ENCODE results near the gene FAM234A.

Gene FAM234A

DNA sequence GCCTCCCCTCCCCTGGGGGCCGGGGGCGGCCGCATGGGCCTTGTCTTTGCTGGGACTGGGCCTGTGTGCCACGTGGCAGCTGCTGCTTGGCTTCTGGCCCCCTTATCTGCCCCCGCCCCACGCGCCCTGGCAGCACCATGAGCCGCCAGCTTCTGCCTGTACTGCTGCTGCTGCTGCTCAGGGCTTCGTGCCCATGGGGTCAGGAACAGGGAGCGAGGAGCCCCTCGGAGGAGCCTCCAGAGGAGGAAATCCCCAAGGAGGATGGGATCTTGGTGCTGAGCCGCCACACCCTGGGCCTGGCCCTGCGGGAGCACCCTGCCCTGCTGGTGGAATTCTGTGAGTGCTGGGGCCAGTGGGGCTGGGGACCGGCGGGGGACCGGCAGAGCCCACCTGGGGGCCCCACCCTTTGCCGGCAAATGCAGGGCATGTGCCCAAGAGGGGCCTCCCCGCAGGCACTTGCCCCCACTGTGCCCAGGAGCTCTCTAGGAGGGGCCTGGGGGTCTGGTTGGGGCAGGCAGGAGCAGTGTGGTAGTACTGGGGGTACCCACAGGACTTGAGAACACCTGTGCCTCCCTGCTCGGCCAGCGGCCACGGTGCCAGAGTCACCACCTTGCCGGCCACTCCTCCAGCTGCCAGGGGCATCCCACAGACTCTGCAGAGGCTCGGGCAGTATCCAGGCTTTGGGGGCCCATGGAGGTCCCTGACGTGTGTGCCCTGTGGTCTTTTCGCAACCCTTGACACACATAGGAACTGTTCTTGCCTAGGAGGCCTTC lies 48.6 kb downstream of the FAM234A start, which contains the start of gene PDIA2:
PDIA2 (plus strand) TSS at position 132 of the 773 bp plus-strand sequence; CDS start at position 138, 6 bp downstream.
- DNase-seq: no peak

DNA sequence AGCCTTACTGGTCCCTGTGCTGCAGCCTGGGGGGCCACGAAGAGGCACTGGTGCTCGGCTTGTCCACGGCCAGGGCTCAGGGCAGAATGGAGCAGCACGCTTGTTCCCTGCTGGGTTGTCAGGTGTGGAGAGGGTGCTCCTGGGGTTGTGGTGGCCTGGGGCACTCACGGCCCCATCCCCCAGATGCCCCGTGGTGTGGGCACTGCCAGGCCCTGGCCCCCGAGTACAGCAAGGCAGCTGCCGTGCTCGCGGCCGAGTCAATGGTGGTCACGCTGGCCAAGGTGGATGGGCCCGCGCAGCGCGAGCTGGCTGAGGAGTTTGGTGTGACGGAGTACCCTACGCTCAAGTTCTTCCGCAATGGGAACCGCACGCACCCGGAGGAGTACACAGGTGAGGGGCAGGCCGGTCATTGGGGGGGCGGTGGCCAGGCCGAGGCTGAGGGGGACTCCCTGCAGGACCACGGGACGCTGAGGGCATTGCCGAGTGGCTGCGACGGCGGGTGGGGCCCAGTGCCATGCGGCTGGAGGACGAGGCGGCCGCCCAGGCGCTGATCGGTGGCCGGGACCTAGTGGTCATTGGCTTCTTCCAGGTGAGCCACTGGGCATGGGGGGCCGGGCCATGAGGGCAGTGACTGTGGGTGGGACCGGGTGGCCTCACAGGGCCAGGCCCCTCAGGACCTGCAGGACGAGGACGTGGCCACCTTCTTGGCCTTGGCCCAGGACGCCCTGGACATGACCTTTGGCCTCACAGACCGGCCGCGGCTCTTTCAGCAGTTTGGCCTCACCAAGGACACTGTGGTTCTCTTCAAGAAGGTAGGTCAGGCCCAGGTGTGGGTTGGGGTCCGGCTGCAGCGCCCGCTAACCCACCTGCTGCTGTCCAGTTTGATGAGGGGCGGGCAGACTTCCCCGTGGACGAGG lies 49.8 kb downstream of the FAM234A start:
- DNase-seq: no peak

DNA sequence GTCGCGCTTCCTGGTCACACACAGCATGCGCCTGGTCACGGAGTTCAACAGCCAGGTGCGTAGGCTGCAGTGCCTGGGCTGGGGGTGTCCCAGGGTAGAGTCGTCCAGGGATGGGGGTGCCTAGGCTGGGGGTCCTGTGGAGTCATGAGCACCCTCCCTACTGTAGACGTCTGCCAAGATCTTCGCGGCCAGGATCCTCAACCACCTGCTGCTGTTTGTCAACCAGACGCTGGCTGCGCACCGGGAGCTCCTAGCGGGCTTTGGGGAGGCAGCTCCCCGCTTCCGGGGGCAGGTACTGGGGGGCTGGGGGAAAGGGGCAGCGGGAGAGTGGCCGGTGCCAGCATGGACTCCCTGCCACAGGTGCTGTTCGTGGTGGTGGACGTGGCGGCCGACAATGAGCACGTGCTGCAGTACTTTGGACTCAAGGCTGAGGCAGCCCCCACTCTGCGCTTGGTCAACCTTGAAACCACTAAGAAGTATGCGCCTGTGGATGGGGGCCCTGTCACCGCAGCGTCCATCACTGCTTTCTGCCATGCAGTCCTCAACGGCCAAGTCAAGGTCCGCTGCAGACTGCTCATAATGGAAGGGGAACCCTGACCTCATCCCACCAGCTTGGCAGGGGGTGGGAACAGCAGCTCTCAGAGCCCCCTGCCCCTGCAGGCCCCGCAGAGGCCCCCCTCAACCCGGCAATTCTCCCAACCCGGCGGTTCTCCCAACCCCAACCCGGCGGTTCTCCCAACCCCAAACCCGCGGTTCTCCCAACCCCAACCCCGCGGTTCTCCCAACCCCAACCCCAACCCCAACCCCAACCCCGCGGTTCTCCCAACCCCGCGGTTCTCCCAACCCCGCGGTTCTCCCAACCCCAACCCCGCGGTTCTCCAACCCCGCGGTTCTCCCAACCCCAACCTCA lies 50.8 kb downstream of the FAM234A start:
- no peak for DNase-seq

DNA sequence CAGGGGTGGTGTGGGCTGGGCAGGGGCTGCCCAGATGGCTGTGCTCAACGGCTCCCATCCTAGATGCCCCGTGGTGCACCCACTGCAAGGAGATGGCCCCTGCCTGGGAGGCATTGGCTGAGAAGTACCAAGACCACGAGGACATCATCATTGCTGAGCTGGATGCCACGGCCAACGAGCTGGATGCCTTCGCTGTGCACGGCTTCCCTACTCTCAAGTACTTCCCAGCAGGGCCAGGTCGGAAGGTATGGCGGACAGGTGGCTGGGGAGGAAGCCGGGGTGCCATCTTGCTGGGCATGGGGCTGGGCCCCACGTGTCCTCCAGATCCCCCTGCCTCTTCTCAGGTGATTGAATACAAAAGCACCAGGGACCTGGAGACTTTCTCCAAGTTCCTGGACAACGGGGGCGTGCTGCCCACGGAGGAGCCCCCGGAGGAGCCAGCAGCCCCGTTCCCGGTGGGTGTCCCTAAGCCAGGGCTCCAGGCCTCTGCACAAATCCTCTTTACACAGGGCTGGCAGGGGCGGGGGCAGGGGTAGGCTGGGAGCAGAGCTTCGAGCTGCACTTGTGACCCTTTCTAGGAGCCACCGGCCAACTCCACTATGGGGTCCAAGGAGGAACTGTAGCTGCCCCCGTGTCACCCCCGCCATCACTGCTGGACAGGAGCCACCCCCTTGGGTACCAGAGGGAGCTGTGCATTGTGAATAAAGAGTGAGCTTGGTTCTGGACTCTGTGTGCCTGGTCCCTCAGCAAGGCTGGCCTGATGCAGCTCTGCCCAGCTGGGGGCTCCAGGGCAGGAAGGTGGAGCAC lies 52.1 kb downstream of the FAM234A start:
- no peak for DNase-seq

DNA sequence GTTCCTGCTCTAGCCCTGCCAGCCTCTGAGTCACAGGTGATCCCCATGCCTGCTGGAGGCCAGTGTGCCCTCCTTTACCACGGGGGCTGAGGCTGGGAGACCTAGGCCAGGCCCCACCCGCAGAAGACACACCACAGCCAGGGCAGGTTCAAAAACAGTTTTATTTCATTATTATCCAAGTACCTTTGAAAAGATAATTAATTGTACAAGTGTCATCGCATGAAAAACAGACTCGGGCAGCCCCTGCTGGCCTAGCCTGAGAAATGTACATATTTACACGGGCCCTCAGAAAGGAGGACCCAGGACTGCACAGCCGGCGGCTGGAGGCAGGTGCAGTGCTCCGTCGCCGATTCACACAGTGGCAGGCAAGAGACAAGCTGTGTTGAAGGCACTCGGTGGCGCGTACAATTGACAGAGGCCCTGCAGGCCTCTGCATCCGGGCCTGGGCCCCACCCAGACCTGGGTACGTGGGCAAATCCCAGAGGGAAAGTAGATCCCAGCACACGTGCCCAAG lies 52.7 kb downstream of the FAM234A start:
- DNase-seq: peak; percentile 33

DNA sequence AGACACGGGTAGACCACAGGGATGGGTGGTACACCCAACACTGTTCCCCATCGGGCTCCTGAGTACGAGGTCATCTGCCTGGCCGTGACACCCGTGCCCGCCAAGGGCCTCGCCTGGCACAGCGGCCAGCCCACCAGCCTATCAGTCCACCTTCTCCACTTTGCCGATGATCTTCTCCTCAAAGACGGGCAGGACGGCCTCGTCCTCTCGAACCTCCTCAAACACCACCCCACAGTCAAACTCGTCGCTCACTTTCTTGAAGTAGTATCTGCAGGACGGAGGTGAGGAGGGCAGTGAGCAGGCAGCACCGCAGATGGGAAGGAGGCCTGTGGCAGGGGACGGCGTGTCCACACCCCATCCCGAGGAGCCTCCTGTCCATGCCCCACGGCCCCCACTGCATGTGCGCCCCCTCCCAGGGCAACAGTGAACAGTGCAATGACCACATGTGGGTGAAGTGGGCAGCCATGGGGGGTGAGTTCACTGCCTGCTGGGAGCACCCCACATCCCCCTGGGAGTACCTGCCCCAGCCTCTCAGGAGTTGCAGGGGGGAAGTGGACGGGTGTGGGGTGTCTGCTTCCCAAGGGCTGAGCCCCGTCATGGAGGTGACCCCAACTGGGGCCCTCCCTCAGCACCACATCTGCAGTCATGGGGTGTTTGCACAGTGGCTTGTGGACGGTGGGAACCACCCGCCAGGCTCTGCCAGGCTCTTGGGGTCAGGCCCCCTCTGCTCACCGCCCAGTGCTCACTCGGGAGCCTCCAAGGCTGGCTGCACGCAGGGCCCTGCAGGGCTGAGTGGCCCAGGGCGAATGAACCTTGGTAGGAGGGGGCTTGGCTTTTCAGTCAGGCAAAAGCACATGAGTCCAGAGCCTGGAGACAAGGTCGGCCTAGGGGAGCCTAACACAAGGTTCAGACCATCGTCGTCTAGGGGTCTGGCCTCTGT lies 53.6 kb downstream of the FAM234A start:
- DNase-seq: no peak

DNA sequence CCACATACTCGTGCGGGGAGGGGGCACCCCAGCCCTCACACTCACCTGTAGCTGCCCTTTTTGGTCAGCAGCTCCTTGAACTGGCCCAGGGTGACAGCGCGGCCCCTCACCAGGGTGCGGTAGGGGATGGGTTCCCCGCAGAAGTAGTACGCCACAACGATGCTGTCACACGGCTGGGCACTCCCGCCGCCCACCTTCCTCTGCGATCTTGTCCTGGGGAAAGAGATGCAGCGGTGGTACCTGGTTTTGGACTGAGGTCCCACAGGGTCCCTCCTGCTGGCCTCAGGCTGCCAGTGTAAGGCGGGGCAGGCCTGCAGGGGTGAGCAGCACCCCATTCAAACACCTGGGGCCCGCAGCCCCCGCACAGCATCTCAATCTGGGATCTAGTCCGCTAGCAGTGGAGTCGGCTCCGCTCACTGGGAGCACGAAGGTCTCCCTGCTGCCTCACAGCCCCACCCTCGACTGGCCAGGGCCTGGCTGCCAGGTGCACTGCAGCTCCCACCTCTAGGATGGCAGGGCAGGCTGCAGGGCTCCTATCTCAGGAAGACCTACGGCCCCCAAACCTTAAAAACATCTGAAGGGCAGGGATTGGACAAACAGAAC lies 54.9 kb downstream of the FAM234A start:
- no peak for DNase-seq

DNA sequence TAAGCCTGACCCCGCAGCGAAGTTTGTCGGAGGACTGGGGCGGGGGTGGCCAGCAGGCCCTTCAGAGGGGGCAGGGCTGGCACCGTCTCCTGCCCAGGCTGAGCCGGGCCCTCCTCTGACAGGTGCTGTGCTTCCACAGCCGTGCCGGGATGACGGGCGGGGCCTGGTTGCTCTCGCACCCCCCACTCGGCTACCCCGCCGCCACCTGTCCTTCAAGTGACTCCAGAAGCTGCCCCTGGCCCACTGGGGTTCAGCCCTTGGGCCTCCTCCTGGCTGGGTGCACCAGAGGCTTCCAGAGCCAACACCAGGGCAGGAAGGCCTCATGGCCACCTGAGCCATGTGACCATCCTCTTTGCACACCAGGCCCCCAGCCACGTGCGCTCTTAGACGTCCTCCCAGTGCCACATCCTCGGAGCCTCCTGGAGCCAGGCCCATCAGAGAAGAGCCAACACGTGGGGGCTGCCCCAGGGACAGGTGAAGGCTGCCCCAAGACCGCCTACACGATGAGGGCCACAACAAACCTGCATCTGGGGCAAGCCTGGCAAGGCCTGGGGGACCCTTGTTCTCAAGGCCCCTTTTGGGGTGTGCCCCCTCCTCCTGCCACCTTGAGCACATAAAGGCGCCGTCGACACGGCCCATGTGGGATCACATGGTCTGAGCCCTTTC lies 55.5 kb downstream of the FAM234A start:
- DNase-seq: no peak

DNA sequence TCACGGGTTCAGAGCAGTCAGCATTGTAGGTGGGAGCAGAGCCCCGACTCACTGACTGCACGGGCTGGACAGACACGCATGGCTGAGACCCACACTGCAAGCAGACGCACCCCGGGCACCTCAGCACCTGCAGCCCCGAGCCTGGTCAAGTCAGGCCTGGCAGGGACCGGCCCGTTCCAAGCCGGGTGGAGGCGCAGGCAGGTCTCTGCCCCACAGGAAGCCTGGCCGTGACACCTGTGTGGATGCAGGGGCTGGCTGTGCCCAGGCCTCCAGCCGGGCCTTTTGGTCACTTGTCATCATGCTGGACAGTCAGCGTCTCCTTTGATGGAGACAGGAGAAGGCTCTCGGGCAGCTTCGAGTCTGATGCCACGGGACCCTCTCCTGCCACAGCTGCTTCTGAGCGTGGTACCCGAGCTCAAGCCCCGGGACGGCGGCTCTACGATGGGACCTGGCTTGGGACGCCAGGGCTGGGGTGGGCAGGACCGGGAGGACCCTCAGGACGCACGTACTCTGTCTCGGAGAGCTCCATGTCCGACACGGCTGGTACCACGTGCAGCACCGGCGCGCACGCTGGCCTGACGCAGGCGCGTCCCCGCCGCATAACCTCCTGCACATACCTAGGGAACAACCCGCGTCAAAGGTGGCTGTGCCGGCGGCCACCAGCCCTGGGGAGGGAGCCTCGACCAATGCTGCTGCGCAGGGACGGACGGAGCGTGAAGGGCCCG lies 56.2 kb downstream of the FAM234A start:
- DNase-seq: no peak

DNA sequence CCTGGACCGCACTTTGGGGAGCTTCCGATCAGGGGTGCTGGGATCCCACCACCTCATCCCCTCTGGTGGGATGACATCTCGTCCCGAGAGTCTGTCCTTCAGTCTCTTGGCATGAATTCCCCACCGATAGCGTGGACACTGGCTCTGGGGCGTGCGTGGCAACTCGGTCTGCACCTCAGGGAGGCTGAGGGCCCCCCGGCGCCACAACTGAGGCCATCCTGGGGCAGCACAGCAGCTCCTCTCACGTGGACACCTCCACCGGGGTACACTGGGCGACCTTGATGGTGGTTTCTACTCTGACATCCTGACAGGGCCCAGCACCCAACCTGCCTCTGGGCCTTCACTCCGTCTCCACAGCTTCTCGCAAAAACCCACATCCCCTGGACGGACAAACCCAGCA lies 56.9 kb downstream of the FAM234A start:
- no peak for DNase-seq

DNA sequence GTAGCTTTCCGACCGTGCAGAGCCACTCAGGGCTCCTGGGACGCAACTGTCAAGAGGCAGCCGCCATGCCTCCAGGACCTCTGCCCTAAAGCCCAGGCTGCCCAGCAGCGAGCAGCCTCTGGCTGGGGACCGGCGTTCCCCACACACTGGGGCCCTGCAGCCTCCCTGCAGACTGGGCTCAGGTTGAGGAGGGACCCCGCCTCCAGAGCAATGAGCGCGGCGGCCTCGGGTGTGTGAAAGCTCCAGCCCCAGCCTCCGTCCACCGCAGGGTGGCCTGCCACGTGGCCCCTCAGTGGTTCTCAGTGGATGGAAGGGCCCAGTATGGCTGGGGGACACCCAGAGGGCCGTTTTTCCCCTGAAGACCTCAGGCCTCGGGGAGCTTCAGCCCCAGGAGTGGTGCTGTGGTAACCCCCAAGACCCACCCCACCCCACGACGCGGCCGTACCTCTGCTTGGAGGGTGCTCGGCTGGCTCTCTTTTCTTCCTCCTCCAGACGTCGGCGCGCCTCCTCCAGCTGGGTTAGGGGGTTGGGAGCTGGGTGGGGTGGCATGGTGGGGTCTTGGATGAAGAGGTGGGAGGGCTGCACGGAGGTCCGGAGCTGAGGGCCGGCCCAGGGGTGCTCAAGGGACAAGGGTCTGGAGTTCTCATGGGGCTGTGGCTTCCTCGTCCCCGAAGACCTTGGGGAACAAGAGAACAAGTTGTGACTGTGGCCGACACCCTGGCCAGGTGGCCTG lies 58.6 kb downstream of the FAM234A start:
- no peak for DNase-seq

DNA sequence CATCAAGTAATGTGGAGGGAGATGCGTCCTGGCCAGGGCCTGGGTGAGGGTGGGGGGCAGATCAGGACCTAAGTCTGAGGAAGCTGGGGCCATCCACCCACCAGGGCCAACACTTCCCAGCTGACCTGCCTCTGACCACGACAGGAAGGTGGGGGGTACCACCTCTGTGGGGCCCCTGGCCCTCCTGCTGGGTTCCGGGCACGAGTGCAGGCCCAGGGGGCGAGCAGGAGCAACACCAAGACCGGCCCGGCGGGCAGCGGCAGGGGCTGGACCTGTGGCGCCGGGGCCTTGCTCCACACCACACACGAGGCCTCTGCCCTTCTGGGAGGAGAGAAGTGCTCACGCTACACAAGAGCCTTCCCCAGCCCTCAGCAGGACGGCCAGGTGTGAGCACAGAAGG lies 61.7 kb downstream of the FAM234A start:
- no peak for DNase-seq

DNA sequence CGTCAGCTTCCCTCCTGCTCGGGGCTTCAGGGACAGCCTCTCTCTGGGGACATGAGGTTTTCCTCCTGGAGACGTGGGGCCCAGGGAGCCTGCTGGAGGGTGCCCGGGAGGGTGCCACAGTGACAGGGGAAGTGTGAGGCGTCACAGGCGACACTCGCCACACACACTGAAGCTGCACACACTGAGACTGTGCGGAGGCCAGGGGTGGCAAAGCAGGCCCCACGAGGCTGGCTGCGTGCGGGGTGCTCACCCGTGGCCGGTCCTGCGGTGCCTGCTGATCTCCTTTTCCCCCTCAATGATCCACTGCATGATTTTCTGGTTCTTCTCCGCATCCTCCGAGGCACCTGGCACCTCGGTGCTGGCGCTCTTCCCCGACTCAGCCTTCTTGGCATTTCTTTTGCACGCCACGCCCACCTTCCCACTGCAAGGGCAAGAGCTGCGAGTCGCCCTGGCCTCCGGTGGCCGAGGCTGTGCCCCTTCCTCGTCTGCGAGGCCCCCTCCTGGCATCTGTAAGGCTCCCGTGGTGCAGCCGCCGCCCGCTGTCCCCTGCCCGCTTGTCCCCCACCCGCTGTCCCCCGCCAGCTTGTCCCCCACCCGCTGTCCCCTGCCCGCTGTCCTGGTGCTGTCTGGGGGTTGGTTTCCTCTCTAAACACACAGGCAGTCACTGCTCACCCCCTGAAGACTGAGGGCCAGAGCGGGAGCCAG lies 62.3 kb downstream of the FAM234A start:
- no peak for DNase-seq

DNA sequence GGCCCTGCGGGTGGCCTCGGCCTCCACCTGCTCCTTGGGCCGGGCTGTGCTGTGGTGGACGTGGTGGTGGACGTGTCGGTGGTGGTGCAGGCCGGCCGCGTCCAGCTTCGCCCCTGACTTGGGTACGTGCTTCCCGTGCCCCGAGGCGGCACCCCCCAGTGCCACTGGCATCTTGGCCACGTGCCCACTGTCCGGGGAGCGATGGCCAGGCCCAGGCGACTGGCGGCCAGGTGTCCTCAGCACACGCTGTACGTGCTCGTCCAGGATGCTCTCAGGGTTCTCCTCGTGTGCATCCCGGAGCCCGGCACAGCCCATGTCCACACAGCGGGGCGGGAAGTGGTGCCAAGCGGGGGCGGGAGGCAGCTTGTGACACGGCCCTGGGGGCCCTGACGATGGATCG lies 63.2 kb downstream of the FAM234A start:
- no peak for DNase-seq

DNA sequence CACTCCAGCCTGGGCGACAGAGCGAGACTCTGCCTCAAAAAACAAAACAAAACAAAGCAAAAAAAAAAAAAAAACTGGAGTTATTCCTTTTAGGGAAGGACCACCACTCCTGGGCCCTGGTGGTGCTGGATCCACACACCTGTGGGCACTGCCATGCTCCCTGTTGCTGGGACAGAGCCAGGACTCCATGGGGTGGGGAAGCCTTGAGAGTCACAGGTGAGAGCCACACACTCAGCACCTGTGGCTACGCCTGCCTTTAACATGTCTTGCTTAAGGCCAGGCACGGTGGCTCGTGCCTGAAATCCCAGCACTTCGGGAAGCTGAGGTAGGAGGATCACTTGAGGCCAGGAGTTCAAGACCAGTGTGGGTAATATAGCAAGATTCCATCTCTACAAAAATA lies 66.6 kb downstream of the FAM234A start:
- DNase-seq: no peak

DNA sequence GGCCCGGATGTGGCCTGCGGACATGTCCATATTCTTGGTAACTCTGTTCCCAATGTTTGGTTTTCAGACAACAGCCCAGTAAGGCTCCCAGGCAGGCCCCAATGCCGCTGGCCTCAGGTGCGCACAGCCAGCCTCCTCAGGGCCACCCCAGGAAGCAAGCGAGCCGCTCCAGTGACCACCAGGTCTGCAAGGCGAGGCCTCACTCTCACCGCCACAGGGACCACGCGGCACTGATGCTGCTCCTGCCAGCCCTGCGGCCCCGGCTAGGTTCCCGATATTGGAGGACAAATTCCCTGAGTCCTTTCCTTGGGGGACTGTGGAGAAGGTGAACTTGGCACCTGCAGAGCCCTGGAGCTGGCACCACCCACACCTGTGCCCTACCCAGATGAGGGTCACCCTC lies 67.3 kb downstream of the FAM234A start:
- no peak for DNase-seq

DNA sequence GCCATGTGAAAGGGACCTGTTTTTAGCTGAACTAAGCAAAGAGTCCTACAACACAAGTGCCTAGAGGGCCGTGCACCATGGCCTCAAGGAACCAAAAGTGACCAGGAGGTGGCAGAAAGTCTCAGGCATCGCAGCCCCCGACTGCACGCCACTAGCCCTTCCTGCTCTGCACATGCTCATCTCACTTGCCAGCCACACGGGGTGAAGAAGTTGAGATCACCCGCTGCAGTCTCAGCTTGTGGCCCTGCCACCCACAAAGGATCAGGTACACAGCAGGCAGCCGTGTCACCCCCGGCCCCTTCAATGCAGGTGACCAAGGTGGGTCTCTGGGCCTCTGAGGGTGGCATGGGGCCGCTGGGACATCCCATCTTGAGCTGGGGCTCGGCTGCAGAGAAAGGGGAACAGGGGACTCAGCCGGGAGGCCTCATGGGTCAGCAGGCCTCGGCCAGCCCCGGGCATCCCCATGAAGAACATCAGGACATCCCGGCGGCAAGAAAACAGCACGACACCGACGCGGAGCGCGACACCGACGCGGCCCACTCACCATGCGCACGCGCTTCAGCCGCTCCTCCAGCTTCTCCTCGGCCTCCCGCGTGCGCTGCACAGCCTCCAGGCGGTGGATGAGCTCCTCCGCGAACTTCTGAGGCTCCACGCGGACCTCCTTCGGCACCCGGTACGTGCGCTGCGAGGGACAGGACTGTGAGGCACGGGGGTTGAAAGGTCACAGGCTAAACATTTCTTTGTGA lies 69.3 kb downstream of the FAM234A start:
- DNase-seq: no peak

Data from NCI-H2107 (cell line).